Left cardiac atrium (tissue), 4 donors: ENCODE measurements around the gene MED12L. TPM values are rescaled to one million over a fixed set of nuclear protein-coding genes. Genes with fewer than 3 reads are reported as not detected.

Experiments used
- ATAC-seq, 2 donors: fragments of 200-7000 bp; cut with Tn5 transposase; one replicate each; pipeline ENCODE4 v1.9.1; 2020; ENCODE audit warnings: mild to moderate bottlenecking in 2 of 2, moderate library complexity in 2 of 2
- DNase-seq: peaks from one replicate; pipeline ENCODE4 v3.0.0-alpha.2; 2020
- intact Hi-C, 2 donors: fragments of 100-400 bp; cut with DNase I; formaldehyde crosslinking; loops; one replicate each; pipeline versions ENCODE4 v1.14.1 to v1.15.1; 2022 to 2023
- total RNA-seq, 2 donors: library from RNA; stranded (reverse); fragmentation: NEBNext Ultra II Directional; extraction: Animal tissue kit (Norgen Biotek cat#: 25700); gene quantifications; one replicate each; pipeline ENCODE4 v1.2.1, GENCODE V29; 2021
- donor health status: DM: no; HTN: yes; CAD: no.
- donor health status: DM: no; HTN: yes; CAD: no; lungs with severe emphysema.
- donor health status: DM: yes; HTN: yes; CAD: no.
- donor health status: Dilated cardiomyopathy.

Gene MED12L
- total RNA-seq, 2 donors from 2014 or later, result 0.44 to 0.50 TPM

- no peak for ATAC-seq
- no peak for DNase-seq
- intact Hi-C loops, result no loop called here
Observed at GRCh38 chr3:151480492-151480891, 395.0 kb downstream of the MED12L start.

GRCh38 chr3:151483488-151483887 is 398.0 kb downstream of the MED12L start:
- intact Hi-C loops, result no loop called here
- ATAC-seq (no peak), DNase-seq (no peak)

GRCh38 chr3:151483961-151484520 is 398.6 kb downstream of the MED12L start:
- intact Hi-C loops, result no loop called here
- no peak for ATAC-seq
- DNase-seq, result no peak

Other genes starting within 250 kb of the MED12L start
- not detected for gene MINDY4B, start 180.2 kb upstream of the MED12L start, total RNA-seq
- not detected for gene CLRN1, start 112.9 kb upstream of the MED12L start, total RNA-seq
- gene GPR171, start 117.6 kb downstream of the MED12L start, total RNA-seq, result 1 to 10 TPM in 1 of 2 donors, under 1 TPM in 1; 0.62 to 1.2 TPM
- 1 to 10 TPM; 1.5 to 4.5 TPM for gene P2RY14, start 192.9 kb downstream of the MED12L start, total RNA-seq
- gene GPR87, start 231.2 kb downstream of the MED12L start, total RNA-seq, result not detected
- 1 to 10 TPM; 1.0 to 2.5 TPM for gene P2RY13, start 243.9 kb downstream of the MED12L start, total RNA-seq